Endothelial cell of umbilical vein (primary cell): ENCODE measurements around the gene DAB1. TPM values are rescaled to one million over a fixed set of nuclear protein-coding genes. Genes with fewer than 3 reads are reported as not detected.

Experiments
- BruUV-seq: library from RNA; stranded (reverse); fragments of 400-500 nt; replicated peaks from 2 replicates; lab custom pipeline; 2021; lab: Mats Ljungman, UMichigan
- CTCF ChIA-PET: fragments of 300-600, 350-600 bp; sonication (Branson Sonifier 250); formaldehyde crosslinking; loops from one replicate; lab custom pipeline; 2021; ENCODE audit warnings: antibody characterized with exemption, inconsistent platforms; lab: Charles Lee
- POLR2A ChIA-PET: fragments of 300-600, 350-600 bp; sonication (Branson Sonifier 250); formaldehyde crosslinking; loops from one replicate; lab custom pipeline; 2021; ENCODE audit warnings: antibody characterized with exemption, inconsistent platforms; lab: Charles Lee
- DNase-seq: peaks from one replicate; pipeline ENCODE4 v3.0.0-alpha.2; 2011; ENCODE audit warnings: low read depth, low spot score
- FAIRE-seq: peaks from 2 replicates; lab custom pipeline; 2011; peaks lifted over from hg19 to GRCh38; lab: Jason Lieb, UNC
- H2AFZ ChIP-seq: 2 replicates; pipeline ENCODE4 v1.6.0; 2012; ENCODE audit warnings: low read depth, low read length, control low read depth, inconsistent platforms
- H3K27ac ChIP-seq: 2 replicates; pipeline ENCODE4 v1.5.1; 2011; ENCODE audit warnings: low read depth, mild to moderate bottlenecking, control low read depth, low read length, moderate library complexity; ENCODE audit not compliant: insufficient read depth
- H3K27me3 ChIP-seq, 2 experiments: 2 replicates each; pipeline versions ENCODE4 v1.6.0 to v1.6.1; 2011; ENCODE audit warnings: low read length in 2 of 2, mixed read lengths in 1 of 2; ENCODE audit not compliant: control insufficient read depth in 2 of 2, insufficient read depth in 2 of 2
- H3K36me3 ChIP-seq, 2 experiments: 2 replicates in 1 of 2; 3 replicates in 1 of 2; pipeline ENCODE4 v1.5.1; 2011; ENCODE audit warnings: low read length in 2 of 2, mild to moderate bottlenecking in 1 of 2, moderate library complexity in 1 of 2; ENCODE audit not compliant: control insufficient read depth in 2 of 2, insufficient read depth in 2 of 2; ENCODE audit errors: extremely low read depth in 1 of 2
- H3K4me1 ChIP-seq: 3 replicates; pipeline ENCODE4 v1.5.1; 2011; ENCODE audit warnings: mild to moderate bottlenecking, low read length; ENCODE audit not compliant: control insufficient read depth, insufficient read depth; ENCODE audit errors: extremely low read depth
- H3K4me2 ChIP-seq: 2 replicates; pipeline ENCODE4 v1.6.1; 2011; ENCODE audit warnings: low read length, control low read depth, mixed read lengths; ENCODE audit not compliant: insufficient read depth
- H3K4me3 ChIP-seq, 3 experiments: fragments of 200-600 bp in 1 of 3; sonication (generic), shearing (Covaris generic) in 1 of 3; replicated peaks in 1 of 3; 2 replicates each; pipeline ENCODE4 v1.5.1; 2011 to 2016; ENCODE audit warnings: control low read depth in 3 of 3, low read length in 3 of 3, mild to moderate bottlenecking in 2 of 3, inconsistent platforms in 1 of 3, low read depth in 1 of 3, moderate library complexity in 1 of 3; ENCODE audit not compliant: insufficient read depth in 1 of 3
- H3K79me2 ChIP-seq: 2 replicates; pipeline ENCODE4 v1.6.0; 2012; ENCODE audit warnings: low read length, inconsistent platforms; ENCODE audit not compliant: control insufficient read depth, insufficient read depth
- H3K9ac ChIP-seq: replicated peaks from 2 replicates; pipeline ENCODE3; 2011; ENCODE audit warnings: low read length, control low read depth; ENCODE audit not compliant: insufficient read depth; ENCODE audit errors: extremely low read depth
- H3K9me1 ChIP-seq: replicated peaks from 3 replicates; pipeline ENCODE4 v1.6.0; 2011; ENCODE audit warnings: mild to moderate bottlenecking, low read length; ENCODE audit not compliant: control insufficient read depth, insufficient read depth; ENCODE audit errors: extremely low read depth
- H3K9me3 ChIP-seq: replicated peaks from 2 replicates; pipeline ENCODE4 v1.5.1; 2012; ENCODE audit warnings: low read length, inconsistent platforms; ENCODE audit not compliant: control insufficient read depth, insufficient read depth
- H4K20me1 ChIP-seq: replicated peaks from 2 replicates; pipeline ENCODE3; 2011; ENCODE audit warnings: mild to moderate bottlenecking, low read length; ENCODE audit not compliant: control insufficient read depth, insufficient read depth; ENCODE audit errors: extremely low read depth
- CTCF ChIP-seq, 2 donors: IDR thresholded peaks; 1 replicate in 1 of 2; 2 replicates in 1 of 2; pipeline ENCODE4 v1.5.1; 2011; ENCODE audit warnings: low read length in 2 of 2, mild to moderate bottlenecking in 2 of 2, moderate library complexity in 2 of 2, control low read depth in 1 of 2, inconsistent platforms in 1 of 2, low read depth in 1 of 2; ENCODE audit not compliant: insufficient read depth in 1 of 2; ENCODE audit errors: extremely low read depth in 1 of 2
- EZH2 ChIP-seq: IDR thresholded peaks from 2 replicates; pipeline ENCODE4 v1.6.1; 2012; ENCODE audit warnings: borderline replicate concordance, low read depth, mild to moderate bottlenecking, moderate library complexity, low read length, inconsistent platforms; ENCODE audit not compliant: severe bottlenecking
- FOS ChIP-seq: IDR thresholded peaks from 2 replicates; pipeline ENCODE4 v1.6.1; 2011; ENCODE audit warnings: mild to moderate bottlenecking, low read length, moderate library complexity, borderline replicate concordance; ENCODE audit not compliant: insufficient read depth
- GATA2 ChIP-seq: IDR thresholded peaks from 2 replicates; pipeline ENCODE4 v1.7.0; 2011; ENCODE audit warnings: low read depth, mild to moderate bottlenecking, moderate library complexity, mixed read lengths, low read length; ENCODE audit not compliant: insufficient read length, insufficient read depth
- JUN ChIP-seq: IDR thresholded peaks from 2 replicates; pipeline ENCODE4 v1.6.1; 2011; ENCODE audit warnings: borderline replicate concordance, low read depth; ENCODE audit not compliant: insufficient read length, insufficient read depth
- MYC ChIP-seq: IDR thresholded peaks from one replicate; pipeline ENCODE4 v1.6.1; 2011; ENCODE audit warnings: mild to moderate bottlenecking, low read depth, low read length
- POLR2A ChIP-seq: IDR thresholded peaks from 2 replicates; pipeline ENCODE4 v1.6.1; 2012; ENCODE audit warnings: low read depth, mild to moderate bottlenecking, control low read depth, low read length
- POLR2AphosphoS5 ChIP-seq: IDR thresholded peaks from 2 replicates; pipeline ENCODE4 v1.6.1; 2012; ENCODE audit warnings: low read depth, mild to moderate bottlenecking, control low read depth, low read length, moderate library complexity; ENCODE audit not compliant: insufficient read depth
- dilution Hi-C: fragments of 300-500 bp; cut with MboI; formaldehyde crosslinking; loops from one replicate; pipeline ENCODE4 v1.15.0; 2019; ENCODE audit warnings: low sequenced_read_pairs; ENCODE audit not compliant: extremely low pct_ligation_motif_present
- intact Hi-C: fragments of 100-400 bp; cut with micrococcal nuclease; formaldehyde crosslinking; loops from one replicate; pipeline ENCODE4 v1.10.0; 2022
- polyA plus RNA-seq, 4 experiments: library from polyadenylated mRNA; depleted of rRNA in 3 of 4; stranded (reverse) in 3 of 4; unstranded in 1 of 4; fragments of >200 nt; gene quantifications; 2 replicates each; pipeline versions ENCODE4 v1.2.1 to v1.2.3, GENCODE V29; 2011 to 2012; ENCODE audit warnings: missing spikeins in 1 of 4
- total RNA-seq: library from RNA; stranded (reverse); gene quantifications from 2 replicates; pipeline ENCODE4 v1.2.3, GENCODE V29; 2021
- TF ChIP-seq, protein P1 (sequence below): IDR thresholded peaks from 2 replicates; pipeline ENCODE4 v1.6.1; 2011; ENCODE audit not compliant: insufficient read depth, insufficient read length

The DAB1 gene
- total and polyA plus RNA-seq, 2 donors (not counting 3 experiments of a cell fraction or from before 2014, with no cell fraction given) = not detected

- no peak overlapping the region for H3K4me3 ChIP-seq
- dilution Hi-C loops = no loop called here
- TF ChIP-seq POLR2AphosphoS5 (no peak), GATA2 (no peak), MYC (no peak), CTCF (IDR thresholded peaks at IDR 0.05; ENCODE audit: extremely low read depth in 1 of 2, insufficient read depth in 1 of 2, low read depth in 1 of 2, low read length in 2 of 2) (no peak), FOS (no peak), JUN (no peak)
Measured at GRCh38 chr1:57111175-57111574, 312.7 kb downstream of the DAB1 start.

GRCh38 chr1:57109883-57110282 is 314.0 kb downstream of the DAB1 start:
- Histone ChIP-seq H3K9ac (no peak overlapping the region), H3K4me2 (no peak overlapping the region), H4K20me1 (no peaks in the 10 kb centered on the region), H3K27me3 (no peaks in the 10 kb centered on the region), H3K36me3 (no peaks in the 10 kb centered on the region), H2AFZ (no peak overlapping the region), H3K9me3 (no peaks in the 10 kb centered on the region), H3K4me3 (no peak overlapping the region), H3K4me1 (no peaks in the 10 kb centered on the region), H3K9me1 (no peaks in the 10 kb centered on the region), H3K79me2 (no peaks in the 10 kb centered on the region), H3K27ac (no peak overlapping the region)
- dilution Hi-C loops (no loop called here), intact Hi-C loops (no loop called here)
- DNase-seq (no peak), FAIRE-seq (no peak)
- CTCF ChIA-PET = no interaction called here
- POLR2A ChIA-PET = no interaction called here
- no peak for TF ChIP-seq GATA2
- TF ChIP-seq POLR2AphosphoS5 = no peak
- no peak for TF ChIP-seq JUN
- TF ChIP-seq FOS = no peak
- no peak for TF ChIP-seq MYC
- TF ChIP-seq EZH2 = no peak
- TF ChIP-seq CTCF (IDR thresholded peaks at IDR 0.05; ENCODE audit: extremely low read depth in 1 of 2, insufficient read depth in 1 of 2, low read depth in 1 of 2, low read length in 2 of 2) = no peak
- TF ChIP-seq, protein P1, sequence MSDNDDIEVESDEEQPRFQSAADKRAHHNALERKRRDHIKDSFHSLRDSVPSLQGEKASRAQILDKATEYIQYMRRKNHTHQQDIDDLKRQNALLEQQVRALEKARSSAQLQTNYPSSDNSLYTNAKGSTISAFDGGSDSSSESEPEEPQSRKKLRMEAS = no peak
- no peak for TF ChIP-seq POLR2A
- BruUV-seq = no TSS peak

More at GRCh38 chr1:57111175-57111574, 312.7 kb downstream of the DAB1 start:
- intact Hi-C loops = no loop called here
- DNase-seq (no peak), FAIRE-seq (no peak)
- H3K27ac ChIP-seq = no peak overlapping the region
- BruUV-seq = no TSS peak
- no peaks in the 10 kb centered on the region for H3K9me1 ChIP-seq
- H4K20me1 ChIP-seq = no peaks in the 10 kb centered on the region
- H3K27me3 ChIP-seq = no peaks in the 10 kb centered on the region
- H3K9me3 ChIP-seq = no peaks in the 10 kb centered on the region
- H2AFZ ChIP-seq = no peak overlapping the region
- ChIA-PET CTCF (no interaction called here), POLR2A (no interaction called here)
- H3K4me1 ChIP-seq = no peaks in the 10 kb centered on the region
- H3K36me3 ChIP-seq = no peaks in the 10 kb centered on the region
- no peak overlapping the region for H3K9ac ChIP-seq
- no peaks in the 10 kb centered on the region for H3K79me2 ChIP-seq
- H3K4me2 ChIP-seq = no peak overlapping the region
